Measurements from ENCODE around the gene TSPAN11.

DNA sequence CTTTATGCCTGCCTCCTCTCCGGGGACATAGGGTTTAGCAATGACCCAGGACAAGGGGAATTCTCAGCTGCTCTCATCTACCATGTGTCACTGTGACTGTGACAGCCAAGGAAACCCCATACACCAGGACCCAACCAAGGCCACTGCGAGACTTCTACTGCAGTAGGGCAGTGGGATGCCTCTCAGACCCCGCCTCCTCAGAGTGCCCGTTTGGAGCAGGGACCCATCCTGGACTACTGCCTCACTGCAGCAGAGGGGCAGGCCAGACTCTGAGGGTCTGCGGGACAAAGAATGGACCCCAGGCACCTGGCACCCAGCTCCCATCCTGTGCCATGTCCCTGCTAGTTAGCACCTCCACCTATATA is 75.8 kb downstream of the TSPAN11 start:
- TF ChIP-seq, protein P1, sequence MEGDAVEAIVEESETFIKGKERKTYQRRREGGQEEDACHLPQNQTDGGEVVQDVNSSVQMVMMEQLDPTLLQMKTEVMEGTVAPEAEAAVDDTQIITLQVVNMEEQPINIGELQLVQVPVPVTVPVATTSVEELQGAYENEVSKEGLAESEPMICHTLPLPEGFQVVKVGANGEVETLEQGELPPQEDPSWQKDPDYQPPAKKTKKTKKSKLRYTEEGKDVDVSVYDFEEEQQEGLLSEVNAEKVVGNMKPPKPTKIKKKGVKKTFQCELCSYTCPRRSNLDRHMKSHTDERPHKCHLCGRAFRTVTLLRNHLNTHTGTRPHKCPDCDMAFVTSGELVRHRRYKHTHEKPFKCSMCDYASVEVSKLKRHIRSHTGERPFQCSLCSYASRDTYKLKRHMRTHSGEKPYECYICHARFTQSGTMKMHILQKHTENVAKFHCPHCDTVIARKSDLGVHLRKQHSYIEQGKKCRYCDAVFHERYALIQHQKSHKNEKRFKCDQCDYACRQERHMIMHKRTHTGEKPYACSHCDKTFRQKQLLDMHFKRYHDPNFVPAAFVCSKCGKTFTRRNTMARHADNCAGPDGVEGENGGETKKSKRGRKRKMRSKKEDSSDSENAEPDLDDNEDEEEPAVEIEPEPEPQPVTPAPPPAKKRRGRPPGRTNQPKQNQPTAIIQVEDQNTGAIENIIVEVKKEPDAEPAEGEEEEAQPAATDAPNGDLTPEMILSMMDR (conservative IDR thresholded peaks at IDR 0.05; ENCODE audit: low read length), result no peak
- TF ChIP-seq EZH2phosphoT487 (IDR thresholded peaks at IDR 0.05; ENCODE audit: borderline replicate concordance), result no peak
